ENCODE data around the gene APOBEC3F.
"Not testable (repeated sequence)": the region's sequence is repeated elsewhere in the genome, so short reads cannot be mapped to it uniquely, and the experiment has no call there.

Gene APOBEC3F

DNA sequence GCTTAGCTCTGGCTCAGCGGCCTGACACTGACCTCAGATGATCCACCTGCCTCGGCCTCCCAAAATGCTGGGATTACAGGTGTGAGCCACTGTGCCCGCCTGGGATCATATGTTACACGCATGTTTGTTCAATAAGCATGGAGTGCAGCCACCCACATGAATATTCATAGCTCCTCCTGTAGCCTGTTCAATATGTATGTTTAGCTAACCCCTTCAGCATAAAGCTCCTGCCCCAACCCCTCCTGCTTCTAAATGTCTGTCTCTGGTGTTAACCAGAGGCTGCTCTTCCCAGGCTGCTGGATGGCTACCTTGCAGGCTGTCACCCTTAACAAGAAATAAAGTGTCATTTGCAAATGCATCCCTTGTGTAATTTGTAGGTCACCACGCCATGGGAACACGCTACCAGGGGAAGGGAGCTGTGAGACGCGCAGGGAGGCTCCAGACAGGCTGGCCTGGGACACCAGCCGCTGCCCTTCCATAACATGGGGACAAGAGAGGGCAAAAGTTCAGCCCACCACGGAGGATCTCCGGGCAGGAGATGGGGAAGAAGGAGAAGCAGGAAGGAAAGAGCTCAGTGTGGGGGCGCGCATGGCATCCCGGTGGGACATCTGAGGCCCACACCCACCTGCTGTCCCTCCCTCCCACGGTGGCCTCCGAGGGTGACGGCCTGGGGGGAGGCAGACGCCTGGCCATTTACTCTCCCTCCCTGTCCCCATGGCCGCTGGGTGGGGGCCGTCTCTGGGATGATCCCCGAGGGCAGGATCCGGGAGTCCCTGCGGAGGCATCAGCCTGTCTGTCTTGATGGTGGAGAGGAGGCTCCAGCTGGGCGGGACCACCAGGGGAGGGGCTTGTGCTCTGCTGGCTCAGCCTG, 35.7 kb downstream of the APOBEC3F start:
- DNase-seq = not testable (repeated sequence)

GRCh38 chr22:39077026-39077840, 36.6 kb downstream of the APOBEC3F start, which contains the start of gene APOBEC3G:
Gene APOBEC3G, plus strand, starts transcription at chr22:39077275. Its CDS starts 87 bp downstream, at chr22:39077362.
- not testable (repeated sequence) for DNase-seq

GRCh38 chr22:39077912-39078311, 37.2 kb downstream of the APOBEC3F start:
- DNase-seq = not testable (repeated sequence)

GRCh38 chr22:39078329-39078728, 37.7 kb downstream of the APOBEC3F start:
- DNase-seq = no peak

- DNase-seq = not testable (repeated sequence)
These were observed 38.5 kb downstream of the APOBEC3F start for GRCh38 chr22:39079054-39079637.

DNA sequence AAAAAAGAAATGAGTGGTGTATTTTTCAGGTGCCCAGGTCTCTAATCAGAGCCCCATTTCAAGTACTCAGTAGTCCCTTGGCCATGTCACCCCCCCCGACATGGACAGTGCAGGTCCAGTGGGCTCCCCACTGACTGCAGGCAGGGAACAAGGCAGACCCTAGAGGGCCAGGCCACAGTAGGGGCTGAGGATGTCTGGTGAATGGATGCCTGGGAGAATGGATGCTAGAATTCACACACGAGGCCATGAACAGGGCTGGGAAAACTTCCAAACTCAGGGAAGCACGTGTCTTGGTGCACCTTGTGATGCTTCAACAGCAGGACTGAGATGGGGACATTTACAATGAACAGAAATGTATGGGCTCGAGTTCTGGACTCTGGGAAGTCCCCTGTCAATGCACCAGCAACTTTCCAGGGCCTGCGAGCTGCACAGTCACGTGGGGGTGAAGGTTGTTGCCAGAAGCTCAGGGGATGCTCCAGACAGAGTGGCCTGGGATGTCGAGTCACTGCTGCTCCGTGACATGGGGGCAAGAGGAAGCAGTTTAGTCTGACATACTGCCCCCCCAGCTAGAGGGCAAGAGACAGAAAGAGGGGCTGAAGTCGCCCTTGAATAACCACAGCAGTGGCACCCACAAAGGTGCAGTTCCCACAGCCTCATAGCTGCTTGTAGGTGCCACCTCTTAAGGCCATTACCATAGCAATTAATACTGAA, 39.5 kb downstream of the APOBEC3F start:
- no peak for DNase-seq

DNA sequence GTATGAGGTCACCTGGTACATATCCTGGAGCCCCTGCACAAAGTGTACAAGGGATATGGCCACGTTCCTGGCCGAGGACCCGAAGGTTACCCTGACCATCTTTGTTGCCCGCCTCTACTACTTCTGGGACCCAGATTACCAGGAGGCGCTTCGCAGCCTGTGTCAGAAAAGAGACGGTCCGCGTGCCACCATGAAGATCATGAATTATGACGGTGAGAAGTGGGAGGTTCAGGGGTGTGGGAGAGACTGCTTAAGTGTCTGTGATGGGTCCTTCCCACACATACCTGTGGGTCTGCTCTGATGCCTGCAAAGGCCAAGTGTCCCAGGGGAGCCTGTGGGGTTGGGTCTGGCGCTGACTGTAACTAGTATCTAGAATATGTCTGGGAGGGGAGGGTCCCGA, 40.4 kb downstream of the APOBEC3F start:
- DNase-seq = no peak

DNA sequence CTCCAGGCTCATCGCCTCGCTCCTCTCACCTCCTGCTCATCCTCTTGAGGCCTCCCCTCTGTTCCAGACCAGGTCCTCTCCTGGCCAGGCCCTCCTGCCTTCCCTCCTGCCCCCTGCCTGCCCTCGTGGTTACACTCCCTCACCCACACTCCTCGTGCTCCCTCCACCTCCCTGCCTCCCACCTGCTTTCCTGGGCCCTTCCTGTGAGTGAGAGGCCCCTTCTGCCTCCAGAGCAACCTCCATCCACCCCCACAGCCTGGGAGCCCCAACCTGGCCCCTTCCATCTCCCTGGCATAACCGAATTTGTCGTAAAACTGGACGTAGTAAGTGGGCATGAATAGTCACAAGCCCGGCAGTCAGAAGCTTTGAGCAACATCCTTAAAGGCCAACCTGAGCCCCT, 40.9 kb downstream of the APOBEC3F start:
- no peak for DNase-seq

DNA sequence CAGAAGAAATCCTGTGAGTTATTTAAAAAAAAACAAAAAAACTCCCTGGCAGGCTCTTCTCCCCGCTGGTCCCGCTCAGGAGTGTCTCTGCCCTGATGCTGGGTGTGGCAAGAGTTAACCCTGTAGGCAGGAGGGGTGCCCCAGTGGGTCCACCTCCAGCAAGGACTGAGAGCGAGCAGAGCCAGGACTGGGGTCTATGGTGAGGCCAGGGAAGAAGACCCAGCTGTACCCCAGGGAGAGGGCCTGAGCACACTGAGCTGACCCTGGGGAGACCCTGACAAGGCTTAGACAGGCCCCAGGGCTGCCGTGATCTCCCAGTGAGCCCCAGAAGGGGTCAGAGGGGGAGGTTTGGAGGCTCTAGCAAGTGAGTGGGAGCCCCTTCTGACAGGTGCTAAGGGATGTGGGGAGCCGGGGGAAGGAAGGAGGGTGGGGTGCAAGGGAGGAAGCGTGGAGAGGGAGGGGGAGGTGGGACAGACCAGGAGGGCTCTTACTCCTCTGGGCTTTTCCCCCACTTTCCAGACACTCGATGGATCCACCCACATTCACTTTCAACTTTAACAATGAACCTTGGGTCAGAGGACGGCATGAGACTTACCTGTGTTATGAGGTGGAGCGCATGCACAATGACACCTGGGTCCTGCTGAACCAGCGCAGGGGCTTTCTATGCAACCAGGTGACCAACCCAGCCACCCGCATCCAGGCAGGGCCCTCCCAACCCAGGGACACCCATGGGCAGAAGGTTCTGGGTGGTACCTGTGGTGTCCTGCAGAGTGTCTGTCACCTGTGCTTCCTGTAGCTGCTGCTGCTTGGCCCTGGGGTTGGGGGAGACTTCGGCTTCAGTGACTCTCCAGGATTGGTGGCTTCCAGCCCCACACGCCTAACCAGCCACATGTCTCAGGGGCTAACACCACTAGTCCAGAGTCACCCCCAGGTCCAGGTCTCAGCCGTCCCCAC, 42.8 kb downstream of the APOBEC3F start:
- no peak for DNase-seq

GRCh38 chr22:39084666-39085065, 44.0 kb downstream of the APOBEC3F start:
- no peak for DNase-seq

GRCh38 chr22:39087098-39087497, 46.4 kb downstream of the APOBEC3F start:
- no peak for DNase-seq

DNA sequence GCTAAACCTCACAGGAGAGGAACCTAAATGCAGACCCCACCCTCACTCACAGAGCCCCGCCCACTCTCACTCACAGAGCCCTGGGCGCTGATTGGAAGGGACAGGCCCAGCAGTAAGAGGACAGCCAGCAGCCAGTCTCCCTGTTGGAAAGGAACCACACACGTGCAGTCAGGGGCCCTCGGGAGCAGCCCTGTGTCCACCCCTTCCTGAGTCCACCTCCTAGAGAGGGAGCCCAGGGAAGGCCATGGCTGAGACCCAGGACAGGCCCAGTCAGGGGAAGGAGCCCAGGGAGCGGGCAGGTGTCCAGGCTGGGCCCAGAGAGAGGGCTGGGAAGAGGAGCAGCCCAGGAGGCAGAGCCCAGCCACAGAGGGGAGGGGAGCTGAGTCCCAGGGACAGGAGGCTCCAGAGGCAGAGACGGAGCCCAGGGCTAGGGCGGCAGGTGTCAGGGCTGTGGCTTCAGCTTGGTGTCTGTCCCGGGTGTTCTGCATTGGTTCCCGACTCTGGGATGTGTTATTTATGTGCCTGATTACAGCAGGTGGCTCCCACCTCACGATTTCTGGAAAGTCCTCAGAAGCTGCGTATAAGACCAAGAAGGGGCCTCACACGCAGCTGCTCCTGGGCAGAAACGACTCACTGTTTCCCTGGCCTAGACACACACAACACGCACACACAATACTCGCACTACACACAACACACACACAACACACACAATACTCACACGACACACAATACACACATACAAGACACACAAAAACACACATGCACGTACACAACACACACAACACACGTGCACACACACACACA, 47.4 kb downstream of the APOBEC3F start:
- no peak for DNase-seq

GRCh38 chr22:39088685-39089032, 48.0 kb downstream of the APOBEC3F start:
- no peak for DNase-seq

GRCh38 chr22:39089928-39090327, 49.3 kb downstream of the APOBEC3F start:
- no peak for DNase-seq

DNA sequence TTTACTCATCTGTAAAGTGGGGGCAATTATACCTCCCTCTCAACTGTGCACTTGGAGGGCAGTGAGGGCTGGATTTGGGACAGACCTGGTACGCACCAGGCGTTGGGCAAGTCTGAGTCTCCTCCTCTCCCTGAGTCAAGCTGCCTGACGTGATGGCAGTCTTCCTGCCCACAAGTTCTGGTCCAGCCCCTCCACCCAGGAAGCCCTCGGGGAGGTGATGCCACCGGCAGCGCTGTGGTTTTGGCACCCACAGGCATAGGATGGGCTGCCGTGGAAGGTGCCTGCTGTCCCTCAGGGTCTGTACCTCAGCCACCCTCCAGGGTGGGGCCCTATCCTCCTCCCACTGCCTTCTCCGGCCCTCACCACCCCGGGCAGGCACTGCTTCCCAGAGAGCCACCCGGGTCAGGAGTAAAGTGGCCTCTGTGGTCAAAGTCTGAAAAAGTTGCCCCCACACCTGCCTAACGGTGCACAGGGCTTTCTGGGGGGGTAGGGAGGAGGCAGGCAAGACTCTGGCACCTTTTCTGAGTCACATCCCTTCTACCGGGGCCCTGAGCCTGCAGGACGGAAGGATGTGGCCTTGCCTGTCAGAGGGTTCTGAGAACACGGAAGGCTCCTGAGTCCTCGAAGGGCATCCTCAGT, 49.9 kb downstream of the APOBEC3F start:
- no peak for DNase-seq

DNA sequence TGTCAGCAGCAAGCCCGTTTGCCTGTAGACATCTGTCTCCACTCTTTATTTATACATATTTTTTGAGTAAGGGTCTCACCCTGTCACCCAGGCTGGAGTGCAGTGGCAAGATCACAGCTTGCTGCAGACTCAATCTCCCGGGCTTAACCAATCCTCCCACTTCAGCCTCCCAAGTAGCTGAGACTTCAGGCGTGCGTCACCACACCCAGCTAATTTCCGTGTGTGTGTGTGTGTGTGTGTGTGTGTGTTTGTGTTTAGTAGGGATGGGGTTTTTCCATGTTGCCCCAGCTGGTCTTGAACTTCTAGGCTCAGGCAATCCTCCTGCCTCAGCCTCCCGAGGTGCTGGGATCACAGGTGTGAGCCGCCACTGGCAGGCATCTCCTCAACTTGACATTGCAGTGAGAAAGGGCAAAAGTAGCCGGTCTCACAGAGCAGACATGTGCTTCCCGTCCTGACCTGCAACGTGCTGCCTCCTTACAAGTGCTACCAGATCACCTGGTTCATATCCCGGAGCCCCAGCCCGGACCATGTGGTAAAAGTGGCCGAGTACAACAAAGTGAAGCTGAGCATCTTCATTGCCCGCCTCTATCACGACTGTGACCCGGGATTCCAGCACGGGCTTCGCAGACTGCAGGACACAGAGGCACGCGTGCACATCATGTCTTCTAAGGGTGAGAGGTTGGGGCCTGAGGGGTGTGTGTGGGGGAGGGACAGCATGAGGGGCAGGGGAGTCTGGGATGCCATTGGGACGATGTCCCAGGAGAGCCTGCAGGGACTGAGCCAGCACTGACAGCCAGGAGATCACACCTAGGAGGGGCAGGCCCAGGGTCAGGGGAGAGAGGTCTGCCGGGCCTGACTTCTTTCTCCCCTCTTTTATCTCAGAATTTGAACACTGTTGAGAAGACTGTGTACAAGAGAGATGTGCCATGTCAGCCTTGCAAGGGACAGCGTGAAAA, 50.7 kb downstream of the APOBEC3F start:
- no peak for DNase-seq

- DNase-seq = no peak
These were observed 51.6 kb downstream of the APOBEC3F start for GRCh38 chr22:39092111-39092862.

- no peak for DNase-seq
These were observed 54.2 kb downstream of the APOBEC3F start for GRCh38 chr22:39094717-39095389.

Data from NCI-H1092 treated with DMSO at 0.1 percent for 48 hours (cell line).